GM12878 (cell line): Measurements from ENCODE around the gene UNKL. TPM values are rescaled to one million over a fixed set of nuclear protein-coding genes. Genes with fewer than 3 reads are reported as not detected.
A peak's percentile ranks its signal among the peaks of the same experiment; 100 is the strongest.

ENCODE experiments used
- BHLHE40 ChIP-seq, 2 experiments: fragments of 450-650 bp in 1 of 2; IDR thresholded peaks; 2 replicates each; pipeline ENCODE4 v1.6.1; 2011 to 2017; ENCODE audit warnings: low read depth in 2 of 2, borderline replicate concordance in 1 of 2, improper control_type of control experiment in 1 of 2, low read length in 1 of 2, mild to moderate bottlenecking in 1 of 2
- CHD1 ChIP-seq: IDR thresholded peaks from 2 replicates; pipeline ENCODE4 v1.6.1; 2012; ENCODE audit warnings: low read depth, low read length, improper control_type of control experiment
- CHD4 ChIP-seq: fragments of 200-600 bp; sonication (generic); IDR thresholded peaks from 2 replicates; pipeline ENCODE4 v1.6.1; 2016; ENCODE audit warnings: mild to moderate bottlenecking
- CREM ChIP-seq: IDR thresholded peaks from 2 replicates; pipeline ENCODE4 v1.6.1; 2014; ENCODE audit warnings: antibody characterized with exemption, low read depth
- EED ChIP-seq: sonication (generic); IDR thresholded peaks from 2 replicates; pipeline ENCODE4 v1.6.1; 2016; ENCODE audit warnings: antibody characterized with exemption, low read depth
- GATAD2B ChIP-seq: fragments of 450-650 bp; conservative IDR thresholded peaks from 2 replicates; pipeline ENCODE4 v1.6.1; 2017; ENCODE audit warnings: low read depth, mild to moderate bottlenecking, moderate library complexity
- HDAC6 ChIP-seq: fragments of 200-600 bp; sonication (generic); IDR thresholded peaks from one replicate; pipeline ENCODE4 v1.8.0; 2017; ENCODE audit warnings: antibody characterized with exemption; ENCODE audit not compliant: unreplicated experiment
- HDGF ChIP-seq: fragments of 450-650 bp; IDR thresholded peaks from 2 replicates; pipeline ENCODE4 v1.6.1; 2016; ENCODE audit warnings: antibody characterized with exemption
- IKZF1 ChIP-seq: fragments of 450-650 bp; conservative IDR thresholded peaks from 2 replicates; pipeline ENCODE4 v1.6.1; 2017; ENCODE audit warnings: antibody characterized with exemption, mild to moderate bottlenecking
- IKZF2 ChIP-seq, 2 experiments: fragments of 450-650 bp; IDR thresholded peaks; 2 replicates each; pipeline ENCODE4 v1.6.1; 2017; ENCODE audit warnings: mild to moderate bottlenecking in 2 of 2, moderate library complexity in 2 of 2
- IRF5 ChIP-seq: fragments of 450-650 bp; IDR thresholded peaks from 2 replicates; pipeline ENCODE4 v1.6.1; 2017; ENCODE audit warnings: borderline replicate concordance
- JUNB ChIP-seq: IDR thresholded peaks from 2 replicates; pipeline ENCODE4 v1.6.1; 2016; ENCODE audit warnings: antibody characterized with exemption, mild to moderate bottlenecking
- JUND ChIP-seq: IDR thresholded peaks from 2 replicates; pipeline ENCODE4 v1.6.1; 2012; ENCODE audit warnings: low read depth, mild to moderate bottlenecking, low read length, improper control_type of control experiment, moderate library complexity
- MTA2 ChIP-seq: fragments of 450-650 bp; IDR thresholded peaks from 2 replicates; pipeline ENCODE4 v1.6.1; 2016; ENCODE audit warnings: low read depth, mild to moderate bottlenecking, moderate library complexity
- NBN ChIP-seq: fragments of 450-650 bp; IDR thresholded peaks from 2 replicates; pipeline ENCODE4 v1.6.1; 2016
- NFXL1 ChIP-seq: fragments of 450-650 bp; IDR thresholded peaks from 2 replicates; pipeline ENCODE4 v1.6.1; 2017; ENCODE audit warnings: antibody characterized with exemption, mild to moderate bottlenecking, borderline replicate concordance
- NFYA ChIP-seq: IDR thresholded peaks from 2 replicates; pipeline ENCODE4 v1.6.1; 2011; ENCODE audit warnings: low read depth, mild to moderate bottlenecking, low read length, improper control_type of control experiment, borderline replicate concordance
- NR2C1 ChIP-seq: fragments of 450-650 bp; IDR thresholded peaks from 2 replicates; pipeline ENCODE4 v1.6.1; 2017; ENCODE audit warnings: antibody characterized with exemption, mild to moderate bottlenecking, moderate library complexity
- PAX8 ChIP-seq: fragments of 450-650 bp; IDR thresholded peaks from 2 replicates; pipeline ENCODE4 v1.6.1; 2017; ENCODE audit warnings: mild to moderate bottlenecking, moderate library complexity
- PML ChIP-seq: IDR thresholded peaks from 2 replicates; pipeline ENCODE4 v1.6.1; 2012; ENCODE audit warnings: low read length, inconsistent platforms
- POLR2A ChIP-seq: IDR thresholded peaks from 2 replicates; pipeline ENCODE4 v1.6.1; 2011; ENCODE audit warnings: low read depth, mild to moderate bottlenecking, low read length
- POU2F2 ChIP-seq: IDR thresholded peaks from 3 replicates; pipeline ENCODE4 v1.6.1; 2011; ENCODE audit warnings: low read depth, mild to moderate bottlenecking, low read length, borderline replicate concordance
- RAD21 ChIP-seq: IDR thresholded peaks from 2 replicates; pipeline ENCODE4 v1.6.1; 2011; ENCODE audit warnings: mild to moderate bottlenecking, low read depth, low read length, moderate library complexity; ENCODE audit not compliant: insufficient read depth
- RBBP5 ChIP-seq: fragments of 200-600 bp; sonication (generic); conservative IDR thresholded peaks from 2 replicates; pipeline ENCODE4 v1.6.1; 2016
- SMAD1 ChIP-seq: fragments of 450-650 bp; IDR thresholded peaks from 2 replicates; pipeline ENCODE4 v1.6.1; 2018; ENCODE audit warnings: mild to moderate bottlenecking, low read depth; ENCODE audit not compliant: partially characterized antibody
- SMARCA5 ChIP-seq: fragments of 450-650 bp; IDR thresholded peaks from 2 replicates; pipeline ENCODE4 v1.6.1; 2017; ENCODE audit warnings: mild to moderate bottlenecking
- SMC3 ChIP-seq: IDR thresholded peaks from 2 replicates; pipeline ENCODE4 v1.6.1; 2011; ENCODE audit warnings: low read length, improper control_type of control experiment, borderline replicate concordance
- STAT3 ChIP-seq: IDR thresholded peaks from 2 replicates; pipeline ENCODE4 v1.6.1; 2011; ENCODE audit warnings: low read depth, low read length, improper control_type of control experiment
- TARDBP ChIP-seq: IDR thresholded peaks from 2 replicates; pipeline ENCODE4 v1.6.1; 2016; ENCODE audit warnings: borderline replicate concordance
- ZSCAN29 ChIP-seq: fragments of 450-650 bp; IDR thresholded peaks from 2 replicates; pipeline ENCODE4 v1.6.1; 2017; ENCODE audit warnings: mild to moderate bottlenecking, moderate library complexity
- polyA plus RNA-seq, 11 experiments: library from polyadenylated mRNA; depleted of rRNA in 4 of 11; unstranded in 6 of 11; stranded (reverse) in 5 of 11; fragments of >200 nt; fragmentation: Nextera tagmentation in 4 of 11; fragmentation: Illumina TruSeq in 1 of 11; extraction: Ambion mirVana in 4 of 11; extraction: Trizol in 1 of 11; gene quantifications; 1 replicate in 1 of 11; 2 replicates in 10 of 11; pipeline versions ENCODE4 v1.2.1 to v1.2.3, GENCODE V29; 2011 to 2016; ENCODE audit warnings: inconsistent platforms in 2 of 11, missing spikeins in 2 of 11, low read depth in 1 of 11
- total RNA-seq, 4 experiments: library from RNA; depleted of rRNA in 3 of 4; stranded (reverse); fragments of >200 nt in 3 of 4; fragmentation: Illumina TruSeq in 1 of 4; extraction: Trizol in 1 of 4; gene quantifications; 2 replicates each; pipeline versions ENCODE4 v1.2.1 to v1.2.3, GENCODE V29; 2013 to 2021
- TF ChIP-seq, protein P1 (sequence below): IDR thresholded peaks from 2 replicates; pipeline ENCODE4 v1.6.1; 2011; ENCODE audit warnings: low read depth, low read length, improper control_type of control experiment, borderline replicate concordance

UNKL gene
- total and polyA plus RNA-seq, 10 of the 15 experiments (the other 5 are each of a cell fraction or from before 2014, with no cell fraction given), result 0.40 to 21.6 (median 9.1) TPM

DNA sequence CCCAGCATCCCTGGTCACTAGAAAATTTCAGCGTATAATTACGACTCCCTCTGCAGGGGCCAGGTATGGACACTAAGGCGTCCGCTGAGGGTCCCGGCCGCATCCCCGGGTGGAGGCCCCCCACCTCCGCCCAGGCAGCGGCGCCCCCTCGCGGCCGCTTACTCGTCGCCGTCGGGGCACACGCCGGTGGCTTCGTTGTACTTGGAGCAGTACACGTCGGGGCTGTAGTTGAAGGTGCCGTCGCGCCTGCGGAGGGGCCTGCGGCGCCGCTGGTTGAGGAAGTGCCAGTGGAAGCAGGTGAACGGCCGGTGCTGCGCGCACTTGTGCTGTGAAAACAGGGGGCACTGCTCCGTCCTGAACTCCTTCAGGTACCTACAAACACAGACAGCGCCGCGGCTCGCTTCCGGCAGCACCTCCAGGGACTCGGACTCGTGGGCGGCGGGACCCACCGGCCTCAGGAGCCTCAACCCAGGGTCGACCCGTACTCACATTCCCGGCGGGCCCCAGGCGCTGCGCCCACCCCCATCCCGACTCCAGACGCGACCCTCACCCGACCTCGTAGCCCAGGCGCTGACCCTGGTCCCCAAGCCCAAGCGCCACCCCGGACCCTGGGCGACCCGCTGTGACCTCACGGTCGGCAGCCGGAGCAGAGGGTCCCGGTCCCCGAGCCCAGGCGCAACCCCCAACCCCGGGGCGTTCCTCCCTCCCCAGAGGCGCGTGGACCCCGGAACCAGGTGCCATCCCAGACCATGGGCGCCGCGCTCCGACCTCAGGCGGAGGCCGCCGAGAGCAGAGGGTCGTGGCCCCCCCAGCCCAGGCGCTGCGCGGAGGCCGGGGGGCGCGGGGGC, 596 bp downstream of the UNKL start (continued):
- TF ChIP-seq IRF5 (no peak), RBBP5 (no peak), JUNB (no peak), POLR2A (peak; percentile 72), SMARCA5 (peak; percentile 93), NFYA (no peak), HDAC6 (no peak), STAT3 (no peak), IKZF2 (IDR thresholded peaks at IDR 0.05) (peak; percentile 29 to 38; a peak in 1 of 4 replicates), ZSCAN29 (0 out of 2 replicates have a peak, but pooled peaks have one; percentile 47), CHD4 (no peak), JUND (no peak), TARDBP (no peak), GATAD2B (peak; percentile 43), NFXL1 (no peak), BHLHE40 (IDR thresholded peaks at IDR 0.05; ENCODE audit: borderline replicate concordance in 1 of 2, low read depth in 2 of 2, low read length in 1 of 2) (peak in 1 of 2 experiments; percentile 58; a peak in 2 of 4 replicates), HDGF (0 out of 2 replicates have a peak, but pooled peaks have one; percentile 25), POU2F2 (no peak), RAD21 (peak; percentile 50), CREM (peak; percentile 35; the same call in 1 of the 2 replicates), NR2C1 (no peak), SMC3 (peak; percentile 32; the same call in 1 of the 2 replicates), MTA2 (no peak), SMAD1 (no peak), CHD1 (no peak), PML (no peak), IKZF1 (peak; percentile 99), EED (peak; percentile 27; the same call in 1 of the 2 replicates), PAX8 (no peak), NBN (0 out of 2 replicates have a peak, but pooled peaks have one; percentile 50)
- TF ChIP-seq, protein P1, sequence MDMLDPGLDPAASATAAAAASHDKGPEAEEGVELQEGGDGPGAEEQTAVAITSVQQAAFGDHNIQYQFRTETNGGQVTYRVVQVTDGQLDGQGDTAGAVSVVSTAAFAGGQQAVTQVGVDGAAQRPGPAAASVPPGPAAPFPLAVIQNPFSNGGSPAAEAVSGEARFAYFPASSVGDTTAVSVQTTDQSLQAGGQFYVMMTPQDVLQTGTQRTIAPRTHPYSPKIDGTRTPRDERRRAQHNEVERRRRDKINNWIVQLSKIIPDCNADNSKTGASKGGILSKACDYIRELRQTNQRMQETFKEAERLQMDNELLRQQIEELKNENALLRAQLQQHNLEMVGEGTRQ, result no peak
